NB4 (cell line): Measurements from ENCODE around the gene ARL5B.

Experiments used
- DNase-seq: peaks from one replicate; pipeline ENCODE4 v3.0.0; 2010; ENCODE audit warnings: low read depth
- H3K4me3 ChIP-seq: one replicate; pipeline ENCODE4 v1.5.1; 2011; ENCODE audit warnings: mild to moderate bottlenecking, low read depth, low read length, moderate library complexity
- MYC ChIP-seq: IDR thresholded peaks from 2 replicates; pipeline ENCODE4 v1.6.1; 2011; ENCODE audit warnings: low read depth, low read length
- POLR2A ChIP-seq: IDR thresholded peaks from 2 replicates; pipeline ENCODE4 v1.6.1; 2011; ENCODE audit warnings: mild to moderate bottlenecking; ENCODE audit not compliant: insufficient read length; ENCODE audit errors: extremely low read depth
- TF ChIP-seq, protein P1 (sequence below): IDR thresholded peaks from 2 replicates; pipeline ENCODE4 v1.6.1; 2011; ENCODE audit warnings: low read depth, low read length
- TF ChIP-seq, protein P2 (sequence below): IDR thresholded peaks from one replicate; pipeline ENCODE4 v1.5.1; 2012; ENCODE audit warnings: low read depth, low read length

ARL5B gene

DNA sequence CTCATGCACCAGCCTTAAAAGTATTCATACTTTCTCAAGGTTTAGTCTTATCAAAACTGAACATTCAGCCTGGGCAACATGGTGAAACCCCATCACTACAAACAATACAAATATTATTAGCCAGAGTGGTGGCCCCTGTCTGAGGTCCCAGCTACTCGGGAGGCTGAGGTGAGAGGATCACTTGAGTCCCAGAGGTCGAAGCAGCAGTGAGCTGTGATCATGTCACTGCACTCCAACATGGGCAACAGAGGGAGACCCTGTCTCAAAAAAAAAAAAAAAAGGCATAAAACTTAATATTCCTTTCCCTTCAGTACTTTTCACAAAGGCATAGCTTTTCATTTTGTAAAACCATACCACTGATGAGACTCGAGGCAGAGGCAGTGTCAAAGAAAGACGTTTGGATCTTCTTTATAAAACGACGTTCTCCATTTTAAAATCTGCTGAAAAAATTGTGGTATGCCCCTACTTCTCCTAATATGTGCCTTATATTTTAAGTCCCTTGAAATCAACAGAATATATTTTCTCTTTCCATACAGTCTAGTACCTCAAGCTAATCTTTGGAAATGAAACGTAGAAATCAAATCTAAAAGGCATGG is 9.8 kb upstream of the ARL5B start:
- TF ChIP-seq, protein P1, sequence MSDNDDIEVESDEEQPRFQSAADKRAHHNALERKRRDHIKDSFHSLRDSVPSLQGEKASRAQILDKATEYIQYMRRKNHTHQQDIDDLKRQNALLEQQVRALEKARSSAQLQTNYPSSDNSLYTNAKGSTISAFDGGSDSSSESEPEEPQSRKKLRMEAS = no peak
- TF ChIP-seq MYC (no peak), POLR2A (no peak)
- TF ChIP-seq, protein P2, sequence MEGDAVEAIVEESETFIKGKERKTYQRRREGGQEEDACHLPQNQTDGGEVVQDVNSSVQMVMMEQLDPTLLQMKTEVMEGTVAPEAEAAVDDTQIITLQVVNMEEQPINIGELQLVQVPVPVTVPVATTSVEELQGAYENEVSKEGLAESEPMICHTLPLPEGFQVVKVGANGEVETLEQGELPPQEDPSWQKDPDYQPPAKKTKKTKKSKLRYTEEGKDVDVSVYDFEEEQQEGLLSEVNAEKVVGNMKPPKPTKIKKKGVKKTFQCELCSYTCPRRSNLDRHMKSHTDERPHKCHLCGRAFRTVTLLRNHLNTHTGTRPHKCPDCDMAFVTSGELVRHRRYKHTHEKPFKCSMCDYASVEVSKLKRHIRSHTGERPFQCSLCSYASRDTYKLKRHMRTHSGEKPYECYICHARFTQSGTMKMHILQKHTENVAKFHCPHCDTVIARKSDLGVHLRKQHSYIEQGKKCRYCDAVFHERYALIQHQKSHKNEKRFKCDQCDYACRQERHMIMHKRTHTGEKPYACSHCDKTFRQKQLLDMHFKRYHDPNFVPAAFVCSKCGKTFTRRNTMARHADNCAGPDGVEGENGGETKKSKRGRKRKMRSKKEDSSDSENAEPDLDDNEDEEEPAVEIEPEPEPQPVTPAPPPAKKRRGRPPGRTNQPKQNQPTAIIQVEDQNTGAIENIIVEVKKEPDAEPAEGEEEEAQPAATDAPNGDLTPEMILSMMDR = no peak
- peak overlapping the region; percentile 96 for H3K4me3 ChIP-seq
- DNase-seq = peak; percentile 4

DNA sequence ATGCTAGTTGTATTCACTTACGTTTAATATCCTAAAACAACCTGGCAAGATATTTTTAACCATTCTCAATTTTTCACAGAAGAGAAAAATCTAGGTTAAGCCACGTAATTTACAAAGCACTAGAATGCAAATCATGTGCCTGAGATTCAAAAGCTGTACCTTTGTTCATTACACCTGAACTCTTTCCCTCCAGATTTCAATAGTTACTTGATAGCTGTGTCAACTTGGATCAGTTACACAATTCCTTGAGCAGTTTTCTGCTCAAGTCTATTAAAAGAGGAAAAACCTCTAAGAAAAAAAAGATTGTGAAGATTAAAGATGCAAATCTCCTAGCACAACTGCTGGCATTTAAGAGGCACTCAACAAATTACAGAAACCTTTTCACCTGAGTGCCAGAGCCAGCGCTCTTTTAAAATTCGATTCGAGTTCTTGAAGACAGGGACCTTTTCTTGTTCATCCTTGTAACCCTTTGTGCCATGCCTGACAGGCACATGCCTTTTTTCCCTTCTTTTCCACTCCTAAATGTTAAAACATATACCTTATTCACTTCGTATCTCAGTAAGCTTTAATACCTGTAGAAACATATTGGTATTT is 8.7 kb upstream of the ARL5B start:
- peak; percentile 9 for DNase-seq
- TF ChIP-seq POLR2A (no peak), MYC (no peak)
- TF ChIP-seq, protein P1 = no peak
- TF ChIP-seq, protein P2 = no peak
- H3K4me3 ChIP-seq = peak overlapping the region; percentile 96

DNA sequence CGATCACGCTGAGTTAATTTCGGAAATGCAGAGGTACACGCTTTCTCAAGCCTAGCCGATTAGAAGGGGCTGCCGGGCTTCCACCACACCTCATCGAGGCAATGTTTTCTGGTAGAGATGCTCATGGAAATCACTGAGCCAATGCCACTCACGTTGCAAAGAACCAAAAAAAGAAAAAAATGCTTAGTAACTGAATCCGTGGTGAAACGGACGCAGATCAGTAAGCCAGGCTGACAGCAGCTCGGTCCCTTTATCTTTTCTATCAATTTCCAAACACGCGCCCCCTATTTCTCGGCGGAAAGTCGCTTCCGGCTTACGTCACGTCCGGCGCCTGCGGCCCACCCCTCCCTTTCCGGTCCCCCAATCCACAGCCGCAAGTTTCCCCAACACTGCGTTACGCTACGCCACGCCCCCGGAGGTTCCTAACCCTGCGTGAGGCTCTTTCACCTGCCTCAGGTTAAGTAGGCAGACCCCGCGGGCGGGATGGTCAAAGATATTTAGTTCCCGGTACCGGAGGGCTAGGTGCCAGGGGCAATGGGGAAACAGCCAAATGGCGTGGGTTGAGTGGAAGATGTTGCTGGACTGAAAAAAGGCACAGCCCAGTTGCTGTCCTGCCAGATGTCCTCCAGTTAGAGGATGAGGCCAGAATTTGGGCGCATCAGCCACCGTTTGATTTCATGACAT is 7.8 kb upstream of the ARL5B start, which contains the start of gene NSUN6:
NSUN6 (minus strand) TSS at position 264 of the 684 bp plus-strand sequence. CDS start 384 bp downstream, outside the sequence.
- H3K4me3 ChIP-seq = peak within 1 kb of the TSS; percentile 96
- TF ChIP-seq POLR2A (peak; percentile 48), MYC (peak; percentile 85)
- TF ChIP-seq, protein P1 = peak; percentile 73
- TF ChIP-seq, protein P2 = no peak
- peak; percentile 85 for DNase-seq

DNA sequence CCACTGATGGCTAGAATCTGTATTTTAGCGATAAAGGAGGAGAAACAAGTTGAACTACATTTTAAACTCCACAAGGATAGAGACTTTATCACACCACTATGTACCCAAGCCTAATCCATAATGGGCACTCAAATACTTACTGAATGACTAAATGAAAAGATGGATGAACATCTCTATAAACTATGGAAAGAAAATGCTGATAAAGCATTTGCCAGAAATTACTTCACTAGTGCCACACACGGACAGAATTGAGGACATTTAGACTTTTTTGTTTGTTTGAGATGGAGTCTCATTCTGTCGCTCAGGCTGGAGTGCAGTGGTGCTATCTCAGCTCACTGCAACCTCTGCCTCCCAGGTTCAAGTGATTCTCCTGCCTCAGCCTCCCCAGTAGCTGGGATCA is 6.1 kb upstream of the ARL5B start:
- no peak for DNase-seq
- H3K4me3 ChIP-seq = no peak overlapping the region
- TF ChIP-seq POLR2A = no peak
- TF ChIP-seq, protein P1 = no peak
- TF ChIP-seq, protein P2 = no peak
- TF ChIP-seq MYC = no peak

DNA sequence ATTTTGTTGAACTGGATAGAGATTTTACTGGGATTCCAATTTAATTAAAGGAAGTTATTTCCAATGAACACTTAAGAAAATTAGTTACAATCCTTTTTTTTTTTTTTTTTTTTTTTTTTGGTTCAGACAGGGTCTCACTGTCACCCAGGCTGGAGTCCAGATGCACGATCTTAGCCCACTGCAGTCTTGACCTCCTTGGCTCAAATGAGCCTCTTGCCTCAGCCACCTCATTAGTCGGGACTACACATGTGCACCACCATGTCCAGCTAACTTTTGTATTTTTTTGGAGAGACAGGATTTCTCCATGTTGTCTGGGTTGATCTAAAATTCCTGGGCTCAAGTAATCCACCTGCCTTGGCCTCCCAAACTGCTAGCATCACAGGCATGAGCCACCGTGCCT is 2.5 kb upstream of the ARL5B start:
- TF ChIP-seq, protein P2 = no peak
- no peak for TF ChIP-seq POLR2A
- no peak for DNase-seq
- H3K4me3 ChIP-seq = no peak overlapping the region
